IMR-90 (cell line): ENCODE measurements around the gene GPR3. TPM values are rescaled to one million over a fixed set of nuclear protein-coding genes. Genes with fewer than 3 reads are reported as not detected.

ENCODE experiments used
- ATAC-seq: fragments of 200-7000 bp; cut with Tn5 transposase; 2 replicates; pipeline ENCODE4 v1.9.1; 2020; ENCODE audit warnings: low read depth, mild to moderate bottlenecking, moderate library complexity
- BruUV-seq: library from RNA; stranded (reverse); fragments of 400-500 nt; replicated peaks from 2 replicates; lab custom pipeline; 2021; lab: Mats Ljungman, UMichigan
- CTCF ChIA-PET: fragments of 300-600 bp; formaldehyde crosslinking; extraction: SDS; loops from one replicate; lab custom pipeline; 2021; ENCODE audit warnings: antibody characterized with exemption; lab: Yijun Ruan, JAX
- POLR2A ChIA-PET: fragments of 300-600 bp; sonication (Branson Sonifier 250); formaldehyde crosslinking; loops from one replicate; lab custom pipeline; 2022; ENCODE audit warnings: antibody characterized with exemption; ENCODE audit not compliant: unreplicated experiment; lab: Charles Lee
- DNase-seq: peaks from one replicate; pipeline ENCODE4 v3.0.0; 2013
- H2AFZ ChIP-seq: replicated peaks from 2 replicates; pipeline ENCODE3; 2013; ENCODE audit warnings: low read length, mild to moderate bottlenecking; ENCODE audit not compliant: poor library complexity
- H2AK5ac ChIP-seq: 2 replicates; pipeline ENCODE4 v1.6.1; 2013; ENCODE audit warnings: low read depth, low read length, inconsistent platforms
- H2AK9ac ChIP-seq: replicated peaks from 2 replicates; pipeline ENCODE3; 2013; ENCODE audit warnings: mild to moderate bottlenecking, low read depth, low read length, moderate library complexity; ENCODE audit not compliant: poor library complexity
- H2BK120ac ChIP-seq: 2 replicates; pipeline ENCODE4 v1.6.1; 2013; ENCODE audit warnings: low read depth, low read length, inconsistent platforms
- H2BK15ac ChIP-seq: 3 replicates; pipeline ENCODE4 v1.6.1; 2013; ENCODE audit warnings: low read depth, low read length, inconsistent platforms
- H2BK20ac ChIP-seq: 2 replicates; pipeline ENCODE4 v1.6.1; 2013; ENCODE audit warnings: low read depth, mild to moderate bottlenecking, inconsistent platforms, low read length, moderate library complexity
- H2BK5ac ChIP-seq: 2 replicates; pipeline ENCODE4 v1.6.1; 2013; ENCODE audit warnings: mild to moderate bottlenecking, low read depth, low read length, inconsistent platforms; ENCODE audit not compliant: poor library complexity, severe bottlenecking
- H3K14ac ChIP-seq: replicated peaks from 2 replicates; pipeline ENCODE4 v1.6.1; 2013; ENCODE audit warnings: low read depth, low read length, inconsistent platforms
- H3K18ac ChIP-seq: 2 replicates; pipeline ENCODE4 v1.6.1; 2013; ENCODE audit warnings: low read depth, low read length, control low read depth
- H3K23ac ChIP-seq: 2 replicates; pipeline ENCODE4 v1.6.1; 2013; ENCODE audit warnings: low read depth, low read length, inconsistent platforms
- H3K27ac ChIP-seq: 2 replicates; pipeline ENCODE4 v1.5.1; 2013; ENCODE audit warnings: mild to moderate bottlenecking, control low read depth, low read length; ENCODE audit not compliant: insufficient read depth
- H3K27me3 ChIP-seq: 2 replicates; pipeline ENCODE4 v1.6.1; 2013; ENCODE audit warnings: low read length; ENCODE audit not compliant: control insufficient read depth, insufficient read depth
- H3K36me3 ChIP-seq: 2 replicates; pipeline ENCODE4 v1.6.1; 2013; ENCODE audit warnings: low read length, mixed read lengths; ENCODE audit not compliant: control insufficient read depth, insufficient read depth
- H3K4ac ChIP-seq: 2 replicates; pipeline ENCODE4 v1.6.1; 2013; ENCODE audit warnings: low read depth, low read length, inconsistent platforms
- H3K4me1 ChIP-seq: 2 replicates; pipeline ENCODE4 v1.6.1; 2013; ENCODE audit warnings: low read length, mixed read lengths; ENCODE audit not compliant: control insufficient read depth, insufficient read depth
- H3K4me2 ChIP-seq: 2 replicates; pipeline ENCODE4 v1.6.1; 2013; ENCODE audit warnings: low read depth, mild to moderate bottlenecking, control low read depth, low read length, moderate library complexity
- H3K4me3 ChIP-seq: 2 replicates; pipeline ENCODE4 v1.5.1; 2013; ENCODE audit warnings: low read depth, mild to moderate bottlenecking, control low read depth, low read length, moderate library complexity; ENCODE audit not compliant: insufficient read depth
- H3K56ac ChIP-seq: 2 replicates; pipeline ENCODE4 v1.6.1; 2013; ENCODE audit warnings: low read length, inconsistent platforms; ENCODE audit not compliant: insufficient read depth; ENCODE audit errors: extremely low read depth
- H3K79me1 ChIP-seq, 2 experiments: 2 replicates each; pipeline ENCODE4 v1.6.1; 2013; ENCODE audit warnings: low read length in 2 of 2, inconsistent platforms in 1 of 2, low read depth in 1 of 2
- H3K9ac ChIP-seq: 2 replicates; pipeline ENCODE4 v1.6.1; 2013; ENCODE audit warnings: low read depth, low read length, control low read depth
- H3K9me1 ChIP-seq: 2 replicates; pipeline ENCODE4 v1.6.1; 2013; ENCODE audit warnings: low read length, inconsistent platforms; ENCODE audit not compliant: insufficient read depth
- H3K9me3 ChIP-seq: 2 replicates; pipeline ENCODE4 v1.6.1; 2013; ENCODE audit warnings: low read length; ENCODE audit not compliant: control insufficient read depth, insufficient read depth
- H4K20me1 ChIP-seq: 2 replicates; pipeline ENCODE4 v1.6.1; 2013; ENCODE audit warnings: low read length, inconsistent platforms; ENCODE audit not compliant: insufficient read depth
- H4K5ac ChIP-seq: 2 replicates; pipeline ENCODE4 v1.6.1; 2013; ENCODE audit warnings: mild to moderate bottlenecking, low read depth, low read length, control low read depth
- H4K8ac ChIP-seq, 2 experiments: 2 replicates each; pipeline ENCODE4 v1.6.1; 2013; ENCODE audit warnings: low read depth in 2 of 2, low read length in 2 of 2, control low read depth in 1 of 2, inconsistent platforms in 1 of 2
- H4K91ac ChIP-seq: 2 replicates; pipeline ENCODE4 v1.6.1; 2013; ENCODE audit warnings: low read depth, low read length, inconsistent platforms; ENCODE audit not compliant: insufficient read depth
- BHLHE40 ChIP-seq: fragments of 150-350 bp; IDR thresholded peaks from 2 replicates; pipeline ENCODE4 v1.6.1; 2016; ENCODE audit warnings: mild to moderate bottlenecking, low read depth, low read length
- CEBPB ChIP-seq: IDR thresholded peaks from 2 replicates; pipeline ENCODE4 v1.6.1; 2012; ENCODE audit warnings: low read depth, low read length, improper control_type of control experiment
- CHD1 ChIP-seq: IDR thresholded peaks from 2 replicates; pipeline ENCODE4 v1.6.1; 2012; ENCODE audit warnings: low read depth, low read length, improper control_type of control experiment
- MXI1 ChIP-seq: IDR thresholded peaks from 2 replicates; pipeline ENCODE4 v1.6.1; 2012; ENCODE audit warnings: low read depth, mild to moderate bottlenecking, low read length, moderate library complexity, borderline replicate concordance
- RCOR1 ChIP-seq: IDR thresholded peaks from 2 replicates; pipeline ENCODE4 v1.6.1; 2012; ENCODE audit warnings: mild to moderate bottlenecking, low read length, improper control_type of control experiment; ENCODE audit not compliant: insufficient replicate concordance
- RFX5 ChIP-seq: IDR thresholded peaks from 2 replicates; pipeline ENCODE4 v1.8.0; 2012; ENCODE audit warnings: low read depth, mild to moderate bottlenecking, low read length, moderate library complexity
- WGBS, 2 experiments: methylation state at CpG; one replicate each; pipeline versions ENCODE4 v1.1.5 to v1.1.7; 2013; ENCODE audit warnings: missing lambda C conversion rate in 2 of 2; ENCODE audit not compliant: insufficient read length in 1 of 2; ENCODE audit errors: extremely low coverage in 2 of 2; 5-methylcytosine and 5-hydroxymethylcytosine counted together
- dilution Hi-C: fragments of 300-500 bp; cut with HindIII; formaldehyde crosslinking; loops from one replicate; pipeline ENCODE4 v1.14.3; 2018; ENCODE audit warnings: low sequenced_read_pairs; ENCODE audit not compliant: unreplicated experiment
- in situ Hi-C: fragments of 300-500 bp; cut with MboI; formaldehyde crosslinking; loops from 3 replicates; pipeline ENCODE4 v1.14.3; 2019; ENCODE audit warnings: low sequenced_read_pairs, inconsistent platforms, mixed read lengths
- intact Hi-C: fragments of 100-400 bp; cut with micrococcal nuclease; formaldehyde crosslinking; loops from 2 replicates; pipeline ENCODE4 v1.10.0; 2022
- polyA plus RNA-seq, 3 experiments: library from polyadenylated mRNA; depleted of rRNA; stranded (reverse); fragments of >200 nt; gene quantifications; 2 replicates each; pipeline ENCODE4 v1.2.3, GENCODE V29; 2012; ENCODE audit warnings: low replicate concordance in 1 of 3
- total RNA-seq: library from RNA; depleted of rRNA; stranded (reverse); fragments of >200 nt; gene quantifications from 2 replicates; pipeline ENCODE4 v1.2.3, GENCODE V29; 2012

Gene GPR3
- total and polyA plus RNA-seq, 2 of the 4 experiments (the other 2 are of a cell fraction) = 0.72 to 4.8 TPM

DNA sequence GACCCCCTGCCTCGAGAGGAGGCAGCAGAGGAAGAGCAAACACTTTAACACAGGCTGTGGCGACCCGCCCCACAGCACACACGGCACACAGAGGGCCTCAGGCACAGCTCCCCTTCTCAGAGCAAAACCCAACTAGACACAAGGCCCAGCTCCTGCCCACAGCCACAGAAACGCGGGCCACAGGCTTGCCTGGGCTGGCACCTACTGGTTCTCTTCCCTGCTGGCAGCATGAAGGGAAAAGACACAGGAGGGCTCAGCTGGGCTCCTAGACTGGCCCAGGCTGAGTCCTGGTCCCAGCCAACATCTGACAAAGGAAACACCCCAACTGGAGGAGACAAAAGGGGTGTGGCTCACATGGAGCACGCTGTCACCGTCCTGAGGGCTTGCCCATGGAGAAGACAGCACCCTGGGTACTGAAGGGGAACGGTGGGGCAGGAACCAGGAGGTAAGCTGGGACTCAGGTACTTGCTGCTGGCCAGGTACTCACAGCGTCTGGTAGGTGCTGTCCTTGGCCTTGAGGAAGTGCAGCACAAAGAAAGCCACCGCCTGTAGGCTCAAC is 12.8 kb upstream of the GPR3 start:
- intact Hi-C loops = no loop called here
- Histone ChIP-seq H3K9ac (no peak overlapping the region), H3K23ac (no peak overlapping the region), H3K36me3 (no peaks in the 10 kb centered on the region), H3K9me1 (no peaks in the 10 kb centered on the region), H4K20me1 (no peaks in the 10 kb centered on the region; the same call in 1 of the 2 replicates), H2AK5ac (no peak overlapping the region), H3K27ac (no peak overlapping the region), H4K5ac (no peak overlapping the region), H3K56ac (no peak overlapping the region), H2BK5ac (no peak overlapping the region), H2AFZ (no peak overlapping the region), H2BK15ac (no peak overlapping the region), H3K14ac (no peak overlapping the region), H3K4me1 (no peaks in the 10 kb centered on the region), H4K8ac (no peak overlapping the region), H3K27me3 (peaks cover 34% of the 10 kb centered on the region), H3K9me3 (no peaks in the 10 kb centered on the region), H3K4me3 (no peak overlapping the region), H2BK120ac (no peak overlapping the region), H2AK9ac (peak overlapping the region; percentile 70), H3K18ac (no peak overlapping the region), H3K4me2 (no peak overlapping the region), H3K79me1 (no peaks in the 10 kb centered on the region), H3K4ac (no peak overlapping the region), H4K91ac (no peak overlapping the region), H2BK20ac (no peak overlapping the region)
- TF ChIP-seq CHD1 (no peak), RCOR1 (no peak), CEBPB (no peak), RFX5 (no peak), BHLHE40 (no peak), MXI1 (no peak)
- no TSS peak for BruUV-seq
- WGBS, 2 experiments = 85% methylated on average over 3 of the region's 11 CpGs; no CpG with 5 or more reads in 1 of the 2 experiments
- dilution Hi-C loops = no loop called here
- DNase-seq (no peak), ATAC-seq (no peak)
- ChIA-PET CTCF (no interaction called here), POLR2A (no interaction called here)
- in situ Hi-C loops = no loop called here
